BE2C (cell line): ENCODE measurements around the gene KCNAB1.

ENCODE experiments used
- DNase-seq: peaks from one replicate; pipeline ENCODE4 v3.0.0-alpha.2; 2020
- H3K27me3 ChIP-seq: fragments of 250-450 bp; sonication (Bioruptor Pico); 2 replicates; pipeline ENCODE4 v1.5.1; 2020; ENCODE audit warnings: mild to moderate bottlenecking
- H3K36me3 ChIP-seq: fragments of 250-450 bp; sonication (Bioruptor Pico); 2 replicates; pipeline ENCODE4 v1.5.1; 2020; ENCODE audit warnings: mild to moderate bottlenecking
- H3K4me1 ChIP-seq: fragments of 250-450 bp; sonication (Bioruptor Pico); 2 replicates; pipeline ENCODE4 v1.5.1; 2020
- H3K4me3 ChIP-seq: 2 replicates; pipeline ENCODE4 v1.5.1; 2011; ENCODE audit warnings: low read depth, low read length
- H3K9me3 ChIP-seq: fragments of 250-450 bp; sonication (Bioruptor Pico); 2 replicates; pipeline ENCODE4 v1.5.1; 2020
- TF ChIP-seq, protein P1 (sequence below): IDR thresholded peaks from 2 replicates; pipeline ENCODE4 v1.5.1; 2012; ENCODE audit warnings: mild to moderate bottlenecking, low read depth, low read length

The KCNAB1 gene

DNA sequence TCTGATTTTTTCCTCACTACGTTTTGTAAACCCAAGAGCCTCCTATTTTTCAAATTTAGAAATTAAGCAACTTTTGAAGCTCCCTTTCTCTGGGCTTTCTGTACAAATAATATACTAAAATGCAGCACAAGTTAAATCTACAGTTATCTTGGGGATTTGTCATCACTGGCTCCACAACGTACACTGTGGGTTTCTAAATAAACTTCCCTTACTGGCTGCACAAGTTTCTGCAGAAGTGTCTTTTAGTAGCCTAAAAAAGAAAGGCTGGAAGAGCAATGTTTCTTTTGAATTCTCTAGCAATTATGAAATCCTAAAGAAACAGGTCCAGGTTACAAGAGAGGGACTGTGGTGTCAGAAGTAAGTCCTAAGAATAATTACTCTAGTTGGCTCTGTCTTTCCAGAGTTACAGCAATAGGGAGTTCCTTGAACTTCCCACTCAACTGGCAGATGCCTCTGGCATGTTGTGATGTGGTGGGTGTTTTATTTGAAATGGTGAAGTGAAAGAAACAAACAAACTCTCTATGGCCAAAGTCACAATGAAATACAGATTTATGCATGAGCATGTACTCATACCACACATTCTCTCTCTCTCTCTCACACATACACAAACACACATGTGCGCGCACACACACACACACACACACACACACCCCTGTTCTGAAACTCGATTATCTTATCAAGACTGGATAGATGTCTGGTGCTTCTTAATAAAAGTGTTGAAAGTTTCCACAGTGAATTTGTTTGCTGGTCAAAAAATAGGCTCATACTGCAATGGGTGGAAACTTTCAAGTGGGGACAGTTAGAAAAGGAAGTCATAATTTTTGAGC, 236.4 kb downstream of the KCNAB1 start:
- TF ChIP-seq, protein P1, sequence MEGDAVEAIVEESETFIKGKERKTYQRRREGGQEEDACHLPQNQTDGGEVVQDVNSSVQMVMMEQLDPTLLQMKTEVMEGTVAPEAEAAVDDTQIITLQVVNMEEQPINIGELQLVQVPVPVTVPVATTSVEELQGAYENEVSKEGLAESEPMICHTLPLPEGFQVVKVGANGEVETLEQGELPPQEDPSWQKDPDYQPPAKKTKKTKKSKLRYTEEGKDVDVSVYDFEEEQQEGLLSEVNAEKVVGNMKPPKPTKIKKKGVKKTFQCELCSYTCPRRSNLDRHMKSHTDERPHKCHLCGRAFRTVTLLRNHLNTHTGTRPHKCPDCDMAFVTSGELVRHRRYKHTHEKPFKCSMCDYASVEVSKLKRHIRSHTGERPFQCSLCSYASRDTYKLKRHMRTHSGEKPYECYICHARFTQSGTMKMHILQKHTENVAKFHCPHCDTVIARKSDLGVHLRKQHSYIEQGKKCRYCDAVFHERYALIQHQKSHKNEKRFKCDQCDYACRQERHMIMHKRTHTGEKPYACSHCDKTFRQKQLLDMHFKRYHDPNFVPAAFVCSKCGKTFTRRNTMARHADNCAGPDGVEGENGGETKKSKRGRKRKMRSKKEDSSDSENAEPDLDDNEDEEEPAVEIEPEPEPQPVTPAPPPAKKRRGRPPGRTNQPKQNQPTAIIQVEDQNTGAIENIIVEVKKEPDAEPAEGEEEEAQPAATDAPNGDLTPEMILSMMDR: no peak
- Histone ChIP-seq H3K9me3 (no peaks in the 10 kb centered on the region), H3K27me3 (no peaks in the 10 kb centered on the region), H3K4me1 (peaks cover 28% of the 10 kb centered on the region), H3K36me3 (no peaks in the 10 kb centered on the region), H3K4me3 (no peak overlapping the region)
- peak; percentile 25 for DNase-seq

DNA sequence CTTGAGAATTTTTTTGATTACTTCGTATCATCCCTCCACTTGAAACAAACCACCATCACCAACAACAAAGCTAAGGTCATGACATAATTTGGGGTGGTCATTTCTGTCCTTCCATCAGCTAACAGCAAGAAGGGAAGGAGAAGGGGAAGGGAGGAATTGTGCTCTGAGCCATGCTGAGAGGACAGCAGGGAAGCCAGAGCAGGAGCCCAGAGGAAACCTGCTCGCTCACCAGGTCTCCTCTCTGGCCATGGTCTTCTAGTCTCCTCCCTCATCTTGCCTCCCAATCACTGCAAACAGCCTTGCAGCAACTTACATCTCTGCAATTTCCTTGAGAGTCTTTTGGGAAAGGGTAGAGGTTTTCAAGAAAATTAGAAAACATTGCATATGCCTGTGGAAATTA, 237.9 kb downstream of the KCNAB1 start:
- TF ChIP-seq, protein P1: no peak
- Histone ChIP-seq H3K36me3 (no peaks in the 10 kb centered on the region), H3K9me3 (no peaks in the 10 kb centered on the region), H3K4me3 (no peak overlapping the region), H3K4me1 (peaks cover 28% of the 10 kb centered on the region), H3K27me3 (no peaks in the 10 kb centered on the region)
- no peak for DNase-seq

DNA sequence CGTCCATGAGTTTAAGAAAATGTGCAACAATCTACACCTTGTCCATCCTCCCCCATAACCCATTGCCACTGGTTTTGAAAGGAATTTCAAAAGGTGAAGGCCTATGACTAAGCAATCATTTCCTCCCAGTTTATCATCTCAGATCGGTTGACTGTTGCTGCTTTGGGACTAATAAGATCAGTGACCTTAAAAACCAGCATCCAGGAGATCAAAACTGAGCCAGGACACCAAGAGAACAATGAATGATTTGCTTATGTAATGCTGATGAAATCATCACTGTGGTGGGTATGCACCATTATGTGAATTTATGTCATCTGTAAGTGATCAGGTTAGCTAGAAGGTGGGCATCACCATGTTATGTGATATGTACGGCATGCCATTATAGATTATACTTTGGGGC, 239.0 kb downstream of the KCNAB1 start:
- no peak overlapping the region for H3K4me3 ChIP-seq
- no peak for DNase-seq
- H3K27me3 ChIP-seq: no peaks in the 10 kb centered on the region
- H3K36me3 ChIP-seq: no peaks in the 10 kb centered on the region
- TF ChIP-seq, protein P1: no peak
- H3K4me1 ChIP-seq: peaks cover 25% of the 10 kb centered on the region
- H3K9me3 ChIP-seq: no peaks in the 10 kb centered on the region

DNA sequence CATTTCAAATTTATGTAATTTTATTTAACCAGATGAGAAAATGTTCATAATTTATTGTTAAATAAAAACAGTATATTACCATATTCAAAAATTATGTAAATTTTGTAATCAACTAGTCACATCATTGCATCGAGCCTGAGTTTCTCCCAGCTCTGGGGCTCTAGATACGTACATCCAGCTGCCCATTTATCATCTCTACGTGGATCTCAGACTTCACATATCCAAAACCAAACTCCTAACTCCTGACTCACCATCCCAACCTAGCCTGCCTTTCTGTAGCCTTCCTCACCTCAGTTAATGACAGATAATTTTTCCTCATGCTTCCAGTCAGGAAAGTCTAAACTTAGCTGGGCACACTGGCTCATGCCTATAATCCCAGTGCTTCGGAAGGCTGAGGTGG, 239.7 kb downstream of the KCNAB1 start:
- Histone ChIP-seq H3K4me1 (peaks cover 25% of the 10 kb centered on the region), H3K9me3 (no peaks in the 10 kb centered on the region), H3K36me3 (no peaks in the 10 kb centered on the region), H3K4me3 (no peak overlapping the region), H3K27me3 (no peaks in the 10 kb centered on the region)
- TF ChIP-seq, protein P1: no peak
- DNase-seq: no peak

DNA sequence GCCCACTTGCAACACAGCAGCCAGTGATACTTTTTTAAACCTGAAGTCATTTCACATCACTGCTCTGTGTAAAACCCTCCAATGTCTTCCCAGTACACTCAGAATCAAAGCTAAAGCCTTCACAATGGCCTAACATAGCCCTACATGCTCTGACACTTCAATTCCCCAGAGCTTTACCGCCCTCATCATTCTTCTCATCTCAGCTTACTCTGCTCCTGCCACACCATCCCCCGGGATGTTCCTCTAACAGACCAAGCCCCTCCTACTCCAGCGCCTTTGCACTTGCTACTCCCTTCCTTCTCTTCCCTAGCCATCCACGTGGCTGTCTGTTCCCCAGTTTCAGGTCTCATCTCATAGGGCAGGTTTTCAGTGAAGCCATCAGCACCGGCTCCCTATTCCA, 240.6 kb downstream of the KCNAB1 start:
- Histone ChIP-seq H3K9me3 (no peaks in the 10 kb centered on the region), H3K4me1 (peaks cover 26% of the 10 kb centered on the region), H3K4me3 (no peak overlapping the region), H3K27me3 (no peaks in the 10 kb centered on the region), H3K36me3 (no peaks in the 10 kb centered on the region)
- TF ChIP-seq, protein P1: no peak
- peak; percentile 42 for DNase-seq

DNA sequence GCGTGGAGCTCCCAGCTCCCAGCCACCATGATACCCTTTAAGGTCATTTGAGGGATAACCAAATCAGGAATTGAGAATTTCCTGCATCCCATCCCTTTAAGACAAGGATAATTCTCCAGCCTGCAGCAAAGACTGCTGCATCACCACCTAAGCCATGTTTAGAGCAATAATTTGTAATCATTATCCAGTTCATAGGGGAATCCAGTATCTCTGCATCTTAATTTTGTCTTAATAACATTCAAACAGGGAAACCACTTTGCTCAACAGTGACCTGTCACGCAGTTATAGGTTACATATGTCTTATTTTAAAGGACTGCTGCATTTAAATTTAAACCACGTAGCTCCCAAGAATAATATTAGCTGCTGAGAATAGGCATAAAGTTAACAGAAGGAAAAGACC, 246.2 kb downstream of the KCNAB1 start:
- DNase-seq: no peak
- Histone ChIP-seq H3K9me3 (no peaks in the 10 kb centered on the region; the same call in 1 of the 2 replicates), H3K4me3 (no peak overlapping the region), H3K4me1 (peaks cover 18% of the 10 kb centered on the region), H3K36me3 (no peaks in the 10 kb centered on the region), H3K27me3 (no peaks in the 10 kb centered on the region)
- TF ChIP-seq, protein P1: no peak
